Measurements from ENCODE around the gene SRM.

Gene SRM

DNA sequence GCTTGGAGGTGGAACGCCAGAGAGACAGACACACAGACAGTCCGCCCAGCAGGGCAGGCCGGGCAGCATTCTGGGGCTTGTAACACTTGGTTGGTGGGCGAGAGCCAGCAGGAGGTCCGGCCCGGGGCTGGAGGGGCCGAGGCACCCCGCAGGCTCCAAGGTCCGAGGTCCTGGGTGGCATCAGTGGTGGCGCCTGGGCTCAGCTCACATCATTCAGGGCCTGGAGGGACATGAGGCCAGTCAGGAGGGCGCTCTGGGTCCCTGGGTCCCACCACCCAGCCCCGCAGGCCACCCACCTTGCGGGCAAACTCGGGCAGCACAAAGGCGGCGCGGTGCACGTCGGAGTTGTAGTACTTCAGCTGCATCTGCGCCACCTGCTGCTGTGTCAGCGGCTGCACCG, 5.2 kb downstream of the SRM start (continued):
- no peak for TF ChIP-seq ZNF280D (tag by site-specific recombination; IDR thresholded peaks at IDR 0.05)
- TF ChIP-seq, protein P1, sequence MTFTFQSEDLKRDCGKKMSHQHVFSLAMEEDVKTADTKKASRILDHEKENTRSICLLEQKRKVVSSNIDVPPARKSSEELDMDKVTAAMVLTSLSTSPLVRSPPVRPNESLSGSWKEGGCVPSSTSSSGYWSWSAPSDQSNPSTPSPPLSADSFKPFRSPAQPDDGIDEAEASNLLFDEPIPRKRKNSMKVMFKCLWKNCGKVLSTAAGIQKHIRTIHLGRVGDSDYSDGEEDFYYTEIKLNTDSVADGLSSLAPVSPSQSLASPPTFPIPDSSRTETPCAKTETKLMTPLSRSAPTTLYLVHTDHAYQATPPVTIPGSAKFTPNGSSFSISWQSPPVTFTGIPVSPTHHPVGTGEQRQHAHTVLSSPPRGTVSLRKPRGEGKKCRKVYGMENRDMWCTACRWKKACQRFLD (tag by site-specific recombination; IDR thresholded peaks at IDR 0.05), result no peak
- no peak for TF ChIP-seq ZFP41 (tag by site-specific recombination; IDR thresholded peaks at IDR 0.05; ENCODE audit: borderline replicate concordance)

DNA sequence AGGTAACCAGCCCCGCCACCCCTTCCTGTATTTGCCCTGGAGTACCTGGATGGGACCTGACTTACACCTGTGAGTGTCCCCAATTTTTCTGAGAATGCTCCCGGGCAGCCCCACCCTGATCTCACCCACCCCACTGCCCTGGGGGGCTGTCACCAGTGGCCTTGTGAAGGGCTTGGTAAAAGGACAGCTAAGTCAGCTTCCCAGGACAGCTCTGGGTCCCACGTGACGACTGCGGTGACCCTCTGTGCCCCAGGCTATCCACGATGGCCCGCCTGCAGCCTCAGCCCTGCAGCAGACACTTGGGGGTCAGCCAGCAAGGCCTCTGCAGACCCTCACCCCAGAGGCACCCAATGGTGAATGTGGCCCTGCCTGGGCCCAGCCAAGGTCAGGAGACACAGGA, 5.6 kb downstream of the SRM start:
- no peaks in the 10 kb centered on the region for H3K9me3 ChIP-seq (ENCODE audit: control insufficient read depth, insufficient read depth, low read depth, low read length)
- H3K27ac ChIP-seq (ENCODE audit: extremely low read depth, low read depth, low read length), result no peak overlapping the region
- TF ChIP-seq REST (tag by site-specific recombination; IDR thresholded peaks at IDR 0.05) (peak; percentile 5; the same call in 1 of the 2 replicates), ZNF112 (tag by site-specific recombination; IDR thresholded peaks at IDR 0.05) (no peak), GLIS2 (tag by site-specific recombination; IDR thresholded peaks at IDR 0.05) (no peak)
- no peak overlapping the region for H3K4me3 ChIP-seq (ENCODE audit: low read depth, low read length)
- H3K36me3 ChIP-seq (ENCODE audit: control insufficient read depth in 2 of 2, insufficient read depth in 1 of 2, low read length in 2 of 2), result peaks cover 19 to 50% of the 10 kb centered on the region in 2 experiments; a peak in 2 of 3 replicates
- CTCF ChIA-PET, result interaction anchor here (1.1 kb wide), 1 partner anchor 17 kb away, joined by 4 read pairs; no protein-coding TSS in a partner anchor
- no peaks in the 10 kb centered on the region for H3K4me1 ChIP-seq (ENCODE audit: control insufficient read depth, insufficient read depth, low read length)
- POLR2A ChIA-PET, result no interaction called here

- H3K36me3 ChIP-seq (ENCODE audit: control insufficient read depth in 2 of 2, insufficient read depth in 1 of 2, low read length in 2 of 2), result peaks cover 19 to 50% of the 10 kb centered on the region in 2 experiments; a peak in 2 of 3 replicates
- no peak overlapping the region for H3K4me3 ChIP-seq (ENCODE audit: low read depth, low read length)
- CTCF ChIA-PET, result interaction anchor here (1.1 kb wide), 1 partner anchor 16 kb away, joined by 4 read pairs; no protein-coding TSS in a partner anchor
- no peak overlapping the region for H3K27ac ChIP-seq (ENCODE audit: extremely low read depth, low read depth, low read length)
- POLR2A ChIA-PET, result no interaction called here
- H3K4me1 ChIP-seq (ENCODE audit: control insufficient read depth, insufficient read depth, low read length), result no peaks in the 10 kb centered on the region
- no peaks in the 10 kb centered on the region for H3K9me3 ChIP-seq (ENCODE audit: control insufficient read depth, insufficient read depth, low read depth, low read length)
- no peak for TF ChIP-seq ZNF202 (tag by site-specific recombination; IDR thresholded peaks at IDR 0.05; ENCODE audit: borderline replicate concordance)
- TF ChIP-seq ZNF354C (tag by site-specific recombination; IDR thresholded peaks at IDR 0.05; ENCODE audit: borderline replicate concordance, low read depth), result no peak
- TF ChIP-seq ZNF211 (tag by site-specific recombination; IDR thresholded peaks at IDR 0.05; ENCODE audit: low read depth), result no peak
- TF ChIP-seq ZNF670 (tag by site-specific recombination; IDR thresholded peaks at IDR 0.05; ENCODE audit: low read depth), result no peak
- TF ChIP-seq ZNF280D (tag by site-specific recombination; IDR thresholded peaks at IDR 0.05), result no peak
- no peak for TF ChIP-seq ZNF19 (tag by site-specific recombination; IDR thresholded peaks at IDR 0.05; ENCODE audit: low read depth)
- TF ChIP-seq ZNF416 (tag by site-specific recombination; IDR thresholded peaks at IDR 0.05), result no peak
- TF ChIP-seq ZFP3 (tag by site-specific recombination; IDR thresholded peaks at IDR 0.05; ENCODE audit: low read depth), result no peak
- TF ChIP-seq SETDB1 (IDR thresholded peaks at IDR 0.05; ENCODE audit: insufficient read length, low read length), result no peak
- TF ChIP-seq TCF7L2 (IDR thresholded peaks at IDR 0.05; ENCODE audit: borderline replicate concordance, low read depth, low read length), result no peak
- TF ChIP-seq ZSCAN30 (tag by site-specific recombination; IDR thresholded peaks at IDR 0.05), result no peak
- no peak for TF ChIP-seq ZNF302 (tag by site-specific recombination; IDR thresholded peaks at IDR 0.05; ENCODE audit: low read depth)
- TF ChIP-seq, protein P1 (tag by site-specific recombination; IDR thresholded peaks at IDR 0.05), result no peak
- TF ChIP-seq ZNF423 (tag by site-specific recombination; IDR thresholded peaks at IDR 0.05), result no peak
- TF ChIP-seq ZNF169 (tag by site-specific recombination; IDR thresholded peaks at IDR 0.05), result no peak
- TF ChIP-seq ZFP69B (tag by site-specific recombination; IDR thresholded peaks at IDR 0.05), result no peak
- TF ChIP-seq KLF9 (tag by site-specific recombination; IDR thresholded peaks at IDR 0.05; ENCODE audit: low read depth), result 0 out of 2 replicates have a peak, but pooled peaks have one; percentile 24
Observed at GRCh38 chr1:11053758-11054137, 6.1 kb downstream of the SRM start.

Measured in HEK293 (cell line).